ENCODE results near the gene ZNF618. TPM values are rescaled to one million over a fixed set of nuclear protein-coding genes. Genes with fewer than 3 reads are reported as not detected.

ZNF618 gene
- total RNA-seq, 1 experiment from 2014 or later, result 22.0 TPM

- POLR2A ChIA-PET, result no interaction called here
- no peak overlapping the region for H3K27ac Mint-ChIP-seq
- H3K4me1 Mint-ChIP-seq, result no peaks in the 10 kb centered on the region
- CTCF ChIA-PET, result no interaction called here
- TF ChIP-seq CBFB (CRISPR knock-in tag; IDR thresholded peaks at IDR 0.05; ENCODE audit: low read depth) (no peak), FOXJ3 (CRISPR knock-in tag; IDR thresholded peaks at IDR 0.05; ENCODE audit: borderline replicate concordance) (no peak), ZBTB43 (CRISPR knock-in tag; IDR thresholded peaks at IDR 0.05) (no peak), CREB1 (CRISPR knock-in tag; IDR thresholded peaks at IDR 0.05) (no peak), AFF4 (CRISPR knock-in tag; IDR thresholded peaks at IDR 0.05; ENCODE audit: borderline replicate concordance) (no peak), FOXP1 (CRISPR knock-in tag; IDR thresholded peaks at IDR 0.05; ENCODE audit: borderline replicate concordance) (no peak), ZMAT4 (CRISPR knock-in tag; IDR thresholded peaks at IDR 0.05) (no peak), ZNF232 (CRISPR knock-in tag; IDR thresholded peaks at IDR 0.05) (no peak), ZNF219 (CRISPR knock-in tag; IDR thresholded peaks at IDR 0.05; ENCODE audit: borderline replicate concordance) (no peak), E2F4 (CRISPR knock-in tag; IDR thresholded peaks at IDR 0.05; ENCODE audit: borderline replicate concordance, low read depth) (no peak), RORB (CRISPR knock-in tag; IDR thresholded peaks at IDR 0.05) (no peak), ZNF138 (CRISPR knock-in tag; conservative IDR thresholded peaks at IDR 0.05) (no peak)
- H3K9me3 Mint-ChIP-seq, result no peaks in the 10 kb centered on the region
- no peak for DNase-seq (ENCODE audit: low spot score)
- no peaks in the 10 kb centered on the region for H3K36me3 Mint-ChIP-seq
- H3K27me3 Mint-ChIP-seq (ENCODE audit: low read depth), result no peaks in the 10 kb centered on the region
- no peak overlapping the region for H3K4me3 Mint-ChIP-seq
- no peak for ATAC-seq
These were observed 125.2 kb downstream of the ZNF618 start for GRCh38 chr9:114001410-114001685.

- ChIA-PET POLR2A (interaction anchor here (0.5 kb wide), 1 partner anchor 327 kb away, joined by 5 read pairs; no protein-coding TSS in a partner anchor), CTCF (interaction anchor here (0.7 kb wide), 1 partner anchor 160 kb away, joined by 3 read pairs; no protein-coding TSS in a partner anchor)
- no peak for DNase-seq (ENCODE audit: low spot score)
- H3K4me3 Mint-ChIP-seq, result no peak overlapping the region
- no peaks in the 10 kb centered on the region for H3K36me3 Mint-ChIP-seq
- no peaks in the 10 kb centered on the region for H3K27me3 Mint-ChIP-seq (ENCODE audit: low read depth)
- no peak for ATAC-seq
- H3K27ac Mint-ChIP-seq, result no peak overlapping the region
- no peaks in the 10 kb centered on the region for H3K9me3 Mint-ChIP-seq
- no peaks in the 10 kb centered on the region for H3K4me1 Mint-ChIP-seq
- TF ChIP-seq PRRX2 (CRISPR knock-in tag; IDR thresholded peaks at IDR 0.05) (no peak), E2F4 (CRISPR knock-in tag; IDR thresholded peaks at IDR 0.05; ENCODE audit: borderline replicate concordance, low read depth) (no peak), IRF2 (CRISPR knock-in tag; IDR thresholded peaks at IDR 0.05; ENCODE audit: borderline replicate concordance, low read depth) (no peak), ZNF532 (CRISPR knock-in tag; IDR thresholded peaks at IDR 0.05; ENCODE audit: borderline replicate concordance) (no peak), TEAD1 (CRISPR knock-in tag; IDR thresholded peaks at IDR 0.05) (no peak), E2F5 (CRISPR knock-in tag; IDR thresholded peaks at IDR 0.05) (no peak), FOXJ3 (CRISPR knock-in tag; IDR thresholded peaks at IDR 0.05; ENCODE audit: borderline replicate concordance) (no peak), ZNF232 (CRISPR knock-in tag; IDR thresholded peaks at IDR 0.05) (no peak), ZNF219 (CRISPR knock-in tag; IDR thresholded peaks at IDR 0.05; ENCODE audit: borderline replicate concordance) (no peak)
These were observed 125.7 kb downstream of the ZNF618 start for GRCh38 chr9:114001794-114002261.
